ENCODE results near the gene ZBTB14. TPM values are rescaled to one million over a fixed set of nuclear protein-coding genes. Genes with fewer than 3 reads are reported as not detected.

The ZBTB14 gene
- total RNA-seq, 4 donors from 2014 or later: 12.3 to 14.0 (median 13.4) TPM

GRCh38 chr18:5303636-5304035 lies 8.1 kb upstream of the ZBTB14 start:
- intact Hi-C loops (cut with DNase I; ENCODE audit: low total_unique reads): no loop called here

GRCh38 chr18:5302606-5303005 lies 7.1 kb upstream of the ZBTB14 start:
- WGBS, 2 donors: 85 to 91% methylated on average over 4 of the region's 4 CpGs
- intact Hi-C loops (cut with DNase I; ENCODE audit: low total_unique reads): no loop called here

More at GRCh38 chr18:5303636-5304035, 8.1 kb upstream of the ZBTB14 start:
- no peak for DNase-seq (ENCODE audit: low spot score in 2 of 2)
- H3K4me3 ChIP-seq (ENCODE audit: low read depth, poor library complexity, severe bottlenecking): no peak overlapping the region
- WGBS, 2 donors: 53 to 58% methylated on average over 1 of the region's 1 CpG
- TF ChIP-seq CTCF (IDR thresholded peaks at IDR 0.05) (no peak), POLR2A (IDR thresholded peaks at IDR 0.05) (no peak)

GRCh38 chr18:5300476-5301010 lies 5.0 kb upstream of the ZBTB14 start:
- TF ChIP-seq CTCF (IDR thresholded peaks at IDR 0.05) (no peak), POLR2A (IDR thresholded peaks at IDR 0.05) (no peak)
- no peak for DNase-seq (ENCODE audit: low spot score in 2 of 2)
- H3K4me3 ChIP-seq (ENCODE audit: low read depth, poor library complexity, severe bottlenecking): no peak overlapping the region
- 71 to 75% methylated on average over 4 of the region's 4 CpGs for WGBS, 2 donors
- intact Hi-C loops (cut with DNase I; ENCODE audit: low total_unique reads): no loop called here

More at GRCh38 chr18:5302606-5303005, 7.1 kb upstream of the ZBTB14 start:
- TF ChIP-seq CTCF (IDR thresholded peaks at IDR 0.05) (no peak), POLR2A (IDR thresholded peaks at IDR 0.05) (no peak)
- no peak for DNase-seq (ENCODE audit: low spot score in 2 of 2)
- no peak overlapping the region for H3K4me3 ChIP-seq (ENCODE audit: low read depth, poor library complexity, severe bottlenecking)

DNA sequence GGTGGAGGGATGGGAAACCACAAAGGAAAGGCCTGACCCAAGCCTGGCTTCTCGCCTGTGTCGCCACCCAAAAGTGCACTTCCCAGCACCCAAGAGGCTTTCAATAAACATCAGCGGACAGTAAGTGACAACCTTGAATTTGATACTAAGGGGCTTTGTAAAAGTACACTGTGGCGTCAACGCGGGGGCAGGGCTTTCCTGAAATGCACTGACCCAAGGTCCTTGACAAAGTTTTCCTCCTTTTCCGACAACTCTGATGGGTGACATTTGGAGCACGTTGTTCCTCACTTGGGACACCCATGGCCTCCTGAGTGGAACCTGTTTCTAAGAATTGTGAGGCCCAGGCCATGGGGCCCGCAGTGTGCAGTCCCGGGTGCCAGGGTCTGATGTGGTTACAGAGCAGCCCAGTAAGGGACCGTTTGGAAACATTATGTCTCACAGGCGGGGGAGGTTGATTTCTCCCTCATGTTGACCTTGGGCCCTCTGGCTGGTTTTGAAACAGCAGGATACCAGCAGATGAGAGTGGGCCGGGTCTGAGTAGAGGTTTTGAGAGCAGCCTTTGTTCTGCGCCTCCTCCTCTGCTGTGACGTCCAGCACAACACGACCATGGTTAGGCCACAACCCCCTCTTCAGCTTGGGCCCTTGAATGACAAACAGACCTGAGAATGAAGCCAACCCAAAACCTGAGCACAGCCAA lies 2.8 kb upstream of the ZBTB14 start:
- intact Hi-C loops (cut with DNase I; ENCODE audit: low total_unique reads): no loop called here
- TF ChIP-seq CTCF (IDR thresholded peaks at IDR 0.05): no peak
- no peak for TF ChIP-seq POLR2A (IDR thresholded peaks at IDR 0.05)
- no peak overlapping the region for H3K4me3 ChIP-seq (ENCODE audit: low read depth, poor library complexity, severe bottlenecking)
- no peak for DNase-seq (ENCODE audit: low spot score in 2 of 2)
- WGBS, 2 donors: 90% methylated on average over 16 of the region's 16 CpGs

DNA sequence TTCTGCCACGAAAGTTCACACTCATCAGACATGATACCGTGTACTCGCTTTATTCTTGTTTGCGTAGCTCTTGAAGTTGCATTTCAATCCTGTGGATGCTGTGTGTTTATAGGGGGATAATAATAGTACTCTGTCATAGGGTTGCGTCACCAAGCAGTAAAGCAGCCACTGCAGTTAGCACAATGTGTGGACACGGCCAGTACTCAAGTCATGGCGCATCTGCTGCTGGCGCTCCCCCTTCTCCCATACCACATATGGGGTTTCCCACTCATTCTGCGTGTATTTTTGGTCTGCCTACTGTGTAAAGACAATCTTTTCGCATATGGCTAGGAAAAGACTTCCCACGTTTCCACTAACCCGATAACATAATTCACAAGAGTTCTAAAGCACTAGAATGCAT lies 2.1 kb upstream of the ZBTB14 start:
- intact Hi-C loops (cut with DNase I; ENCODE audit: low total_unique reads): no loop called here
- no peak for TF ChIP-seq POLR2A (IDR thresholded peaks at IDR 0.05)
- no peak for TF ChIP-seq CTCF (IDR thresholded peaks at IDR 0.05)
- 93 to 98% methylated on average over 12 of the region's 12 CpGs for WGBS, 2 donors
- DNase-seq (ENCODE audit: low spot score in 2 of 2): no peak
- no peak overlapping the region for H3K4me3 ChIP-seq (ENCODE audit: low read depth, poor library complexity, severe bottlenecking)

All from lower leg skin (tissue), 4 donors.